Keratinocyte (primary cell): ENCODE data around the gene HTR5A. TPM values are rescaled to one million over a fixed set of nuclear protein-coding genes. Genes with fewer than 3 reads are reported as not detected.

Source experiments
- DNase-seq: peaks from one replicate; pipeline ENCODE4 v3.0.0-alpha.2; 2011; ENCODE audit warnings: low read depth, missing footprints, low spot score
- FAIRE-seq: peaks from 2 replicates; lab custom pipeline; 2011; peaks lifted over from hg19 to GRCh38; lab: Jason Lieb, UNC
- H2AFZ ChIP-seq: 2 replicates; pipeline ENCODE4 v1.6.0; 2012; ENCODE audit warnings: low read length, control low read depth, inconsistent platforms; ENCODE audit not compliant: control insufficient read depth
- H3K27ac ChIP-seq: 2 replicates; pipeline ENCODE4 v1.5.1; 2011; ENCODE audit warnings: low read length; ENCODE audit not compliant: control insufficient read depth, insufficient read depth
- H3K27me3 ChIP-seq: 3 replicates; pipeline ENCODE4 v1.6.0; 2011; ENCODE audit warnings: low read length; ENCODE audit not compliant: control insufficient read depth, insufficient read depth; ENCODE audit errors: extremely low read depth
- H3K36me3 ChIP-seq, 2 experiments: 2 replicates in 1 of 2; 3 replicates in 1 of 2; pipeline ENCODE4 v1.5.1; 2011; ENCODE audit warnings: low read length in 2 of 2, mild to moderate bottlenecking in 1 of 2; ENCODE audit not compliant: control insufficient read depth in 2 of 2, insufficient read depth in 2 of 2; ENCODE audit errors: extremely low read depth in 1 of 2
- H3K4me1 ChIP-seq: 3 replicates; pipeline ENCODE4 v1.5.1; 2011; ENCODE audit warnings: low read length; ENCODE audit not compliant: control insufficient read depth, insufficient read depth; ENCODE audit errors: extremely low read depth
- H3K4me2 ChIP-seq: 3 replicates; pipeline ENCODE4 v1.6.0; 2011; ENCODE audit warnings: low read depth, low read length; ENCODE audit not compliant: control insufficient read depth, insufficient read depth; ENCODE audit errors: extremely low read depth
- H3K4me3 ChIP-seq, 3 experiments: fragments of 200-600 bp in 1 of 3; sonication (generic) in 1 of 3; 2 replicates in 2 of 3; 3 replicates in 1 of 3; pipeline ENCODE4 v1.5.1; 2011 to 2016; ENCODE audit warnings: low read length in 3 of 3, mild to moderate bottlenecking in 3 of 3, control low read depth in 2 of 3, inconsistent platforms in 1 of 3, low read depth in 1 of 3, mixed read lengths in 1 of 3, mixed run types in 1 of 3, moderate library complexity in 1 of 3; ENCODE audit not compliant: control insufficient read depth in 2 of 3, insufficient read depth in 2 of 3; ENCODE audit errors: extremely low read depth in 1 of 3
- H3K79me2 ChIP-seq: 2 replicates; pipeline ENCODE4 v1.6.0; 2012; ENCODE audit warnings: low read length; ENCODE audit not compliant: control insufficient read depth, insufficient read depth
- H3K9ac ChIP-seq: 3 replicates; pipeline ENCODE4 v1.6.0; 2011; ENCODE audit warnings: low read length; ENCODE audit not compliant: control insufficient read depth, insufficient read depth; ENCODE audit errors: extremely low read depth
- H3K9me1 ChIP-seq: 3 replicates; pipeline ENCODE4 v1.6.0; 2011; ENCODE audit warnings: low read length; ENCODE audit not compliant: control insufficient read depth, insufficient read depth; ENCODE audit errors: extremely low read depth
- H3K9me3 ChIP-seq: 2 replicates; pipeline ENCODE4 v1.5.1; 2012; ENCODE audit warnings: low read depth, low read length; ENCODE audit not compliant: control insufficient read depth
- H4K20me1 ChIP-seq: 3 replicates; pipeline ENCODE4 v1.6.0; 2011; ENCODE audit warnings: low read length; ENCODE audit not compliant: control insufficient read depth, insufficient read depth; ENCODE audit errors: extremely low read depth
- CTCF ChIP-seq, 3 experiments: IDR thresholded peaks in 1 of 3; conservative IDR thresholded peaks in 1 of 3; optimal IDR thresholded peaks in 1 of 3; 2 replicates in 2 of 3; 3 replicates in 1 of 3; pipeline versions ENCODE3 to v1.5.1; 2011; ENCODE audit warnings: low read length in 3 of 3, mild to moderate bottlenecking in 3 of 3, moderate library complexity in 2 of 3, control low read depth in 1 of 3, inconsistent platforms in 1 of 3; ENCODE audit not compliant: insufficient read depth in 2 of 3; ENCODE audit errors: extremely low read depth in 1 of 3
- EZH2 ChIP-seq: IDR thresholded peaks from one replicate; pipeline ENCODE4 v1.6.1; 2012; ENCODE audit warnings: inconsistent platforms, mild to moderate bottlenecking, low read length, moderate library complexity
- dilution Hi-C: fragments of 300-500 bp; cut with MboI; formaldehyde crosslinking; loops from one replicate; pipeline ENCODE4 v1.7.0; 2020; ENCODE audit warnings: low sequenced_read_pairs; ENCODE audit not compliant: extremely low pct_ligation_motif_present
- polyA plus RNA-seq, 5 experiments: library from polyadenylated mRNA; depleted of rRNA in 3 of 5; stranded (reverse) in 3 of 5; stranded (forward) in 1 of 5; unstranded in 1 of 5; fragments of >200 nt; gene quantifications; 1 replicate in 1 of 5; 2 replicates in 3 of 5; 3 replicates in 1 of 5; pipeline versions ENCODE4 v1.2.1 to v1.2.3, GENCODE V29; 2011 to 2012; ENCODE audit warnings: missing spikeins in 2 of 5, low read depth in 1 of 5, low replicate concordance in 1 of 5

The HTR5A gene
- polyA plus RNA-seq, 1 donor (not counting 4 experiments of a cell fraction or from before 2014, with no cell fraction given) = not detected

GRCh38 chr7:155129186-155129585 lies 59.1 kb downstream of the HTR5A start:
- dilution Hi-C loops = no loop called here

GRCh38 chr7:155129789-155130188 lies 59.7 kb downstream of the HTR5A start:
- FAIRE-seq = no peak
- no peak for DNase-seq

More at GRCh38 chr7:155129186-155129585, 59.1 kb downstream of the HTR5A start:
- Histone ChIP-seq H3K9me1 (no peaks in the 10 kb centered on the region), H3K79me2 (no peaks in the 10 kb centered on the region), H3K27me3 (no peaks in the 10 kb centered on the region), H3K4me1 (no peaks in the 10 kb centered on the region), H3K36me3 (no peaks in the 10 kb centered on the region), H3K9ac (no peak overlapping the region), H3K9me3 (peaks cover 4% of the 10 kb centered on the region), H2AFZ (no peak overlapping the region), H3K4me2 (no peak overlapping the region), H3K27ac (no peak overlapping the region), H4K20me1 (no peaks in the 10 kb centered on the region), H3K4me3 (no peak overlapping the region)
- no peak for FAIRE-seq
- no peak for DNase-seq
- no peak for TF ChIP-seq CTCF (optimal IDR thresholded peaks at IDR 0.05 in 1 of 3, IDR thresholded peaks at IDR 0.05 in 1 of 3, conservative IDR thresholded peaks at IDR 0.05 in 1 of 3; ENCODE audit: extremely low read depth in 1 of 3, insufficient read depth in 2 of 3, low read length in 3 of 3)
- TF ChIP-seq EZH2 = no peak

More at GRCh38 chr7:155129789-155130188, 59.7 kb downstream of the HTR5A start:
- Histone ChIP-seq H3K79me2 (no peaks in the 10 kb centered on the region), H3K4me3 (no peak overlapping the region), H4K20me1 (no peaks in the 10 kb centered on the region), H3K9me1 (no peaks in the 10 kb centered on the region), H3K4me1 (no peaks in the 10 kb centered on the region), H2AFZ (no peak overlapping the region), H3K27me3 (no peaks in the 10 kb centered on the region), H3K9ac (no peak overlapping the region), H3K9me3 (peaks cover 4% of the 10 kb centered on the region), H3K36me3 (no peaks in the 10 kb centered on the region), H3K4me2 (no peak overlapping the region), H3K27ac (no peak overlapping the region)
- no peak for TF ChIP-seq CTCF (optimal IDR thresholded peaks at IDR 0.05 in 1 of 3, IDR thresholded peaks at IDR 0.05 in 1 of 3, conservative IDR thresholded peaks at IDR 0.05 in 1 of 3; ENCODE audit: extremely low read depth in 1 of 3, insufficient read depth in 2 of 3, low read length in 3 of 3)
- TF ChIP-seq EZH2 = no peak
- dilution Hi-C loops = no loop called here
